Endometrium (tissue), 2 donors: ENCODE results near the gene DAND5.
"Not testable (repeated sequence)": the region's sequence is repeated elsewhere in the genome, so short reads cannot be mapped to it uniquely, and the experiment has no call there.

ENCODE experiments used
- FAIRE-seq: peaks from 2 replicates; lab custom pipeline; 2012; peaks lifted over from hg19 to GRCh38; lab: Jason Lieb, UNC
- donor health status: control.
- donor health status: control.

Gene DAND5

DNA sequence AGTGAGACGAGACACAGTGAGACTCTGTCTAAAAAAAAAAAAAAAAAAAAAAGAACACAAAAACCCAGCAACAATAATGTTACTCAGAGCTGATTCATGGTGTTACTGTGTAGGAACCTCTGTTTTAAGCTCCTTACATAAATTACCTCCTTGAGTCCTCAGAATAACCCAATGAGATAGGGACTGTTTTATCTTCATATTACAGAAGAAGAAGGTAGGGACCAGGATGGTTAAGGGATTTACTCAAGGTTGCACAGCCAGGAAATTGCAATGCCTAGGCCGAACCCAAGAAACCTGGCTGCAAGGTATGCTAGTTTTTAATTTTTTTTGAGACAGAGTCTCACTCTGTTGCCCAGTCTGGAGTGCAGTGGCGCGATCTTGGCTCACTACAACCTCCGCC lies 1.5 kb upstream of the DAND5 start:
- FAIRE-seq, result no peak

DNA sequence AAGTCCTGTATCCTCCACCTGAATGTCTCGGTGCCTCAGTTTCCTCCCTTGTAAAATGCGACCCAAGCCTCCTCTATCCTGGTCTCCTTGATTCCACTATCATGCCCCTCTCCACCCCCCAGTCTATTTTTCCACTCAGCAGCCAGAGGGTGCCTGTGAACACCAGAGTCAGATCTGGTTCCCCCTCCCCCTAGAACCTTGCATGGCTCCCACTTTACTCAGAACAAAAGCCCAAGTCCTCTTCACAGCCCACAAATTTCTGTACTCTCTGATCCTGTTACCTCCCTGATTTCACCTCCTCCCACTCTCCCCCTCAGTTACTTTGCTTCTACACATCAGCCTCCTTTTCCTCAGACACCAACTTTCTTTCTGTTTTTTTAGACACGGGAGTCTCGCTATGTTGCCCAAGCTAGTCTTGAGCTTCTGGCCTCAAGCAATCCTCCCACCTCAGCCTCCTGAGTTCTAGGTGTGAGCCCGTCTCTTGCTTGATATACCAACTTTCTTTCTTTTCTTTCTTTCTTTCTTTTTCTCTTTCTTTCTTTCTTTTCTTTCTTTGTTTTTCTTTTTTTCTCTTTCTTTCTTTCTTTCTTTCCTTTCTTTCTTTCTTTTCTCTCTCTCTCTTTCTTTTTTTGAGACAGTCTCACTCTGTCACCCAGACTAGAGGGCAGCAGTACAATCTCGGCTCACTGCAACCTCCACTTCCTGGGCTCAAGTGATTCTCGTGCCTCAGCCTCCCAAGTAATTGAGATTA lies 869 bp downstream of the DAND5 start:
- no peak for FAIRE-seq

DNA sequence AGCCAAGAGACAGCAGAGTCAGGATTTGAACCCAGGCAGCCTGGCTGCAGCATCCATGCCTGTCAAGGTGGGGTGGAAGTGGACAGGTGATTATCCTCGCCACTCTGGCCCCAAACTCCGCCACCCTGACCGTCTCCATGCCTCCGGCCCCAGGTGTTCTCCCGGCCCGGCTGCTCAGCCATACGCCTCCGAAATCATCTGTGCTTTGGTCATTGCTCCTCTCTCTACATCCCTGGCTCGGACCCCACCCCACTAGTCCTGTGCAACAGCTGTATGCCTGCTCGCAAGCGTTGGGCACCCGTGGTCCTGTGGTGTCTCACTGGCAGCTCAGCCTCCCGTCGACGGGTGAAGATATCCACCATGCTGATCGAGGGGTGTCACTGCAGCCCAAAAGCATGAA lies 3.9 kb downstream of the DAND5 start:
- FAIRE-seq, result no peak

DNA sequence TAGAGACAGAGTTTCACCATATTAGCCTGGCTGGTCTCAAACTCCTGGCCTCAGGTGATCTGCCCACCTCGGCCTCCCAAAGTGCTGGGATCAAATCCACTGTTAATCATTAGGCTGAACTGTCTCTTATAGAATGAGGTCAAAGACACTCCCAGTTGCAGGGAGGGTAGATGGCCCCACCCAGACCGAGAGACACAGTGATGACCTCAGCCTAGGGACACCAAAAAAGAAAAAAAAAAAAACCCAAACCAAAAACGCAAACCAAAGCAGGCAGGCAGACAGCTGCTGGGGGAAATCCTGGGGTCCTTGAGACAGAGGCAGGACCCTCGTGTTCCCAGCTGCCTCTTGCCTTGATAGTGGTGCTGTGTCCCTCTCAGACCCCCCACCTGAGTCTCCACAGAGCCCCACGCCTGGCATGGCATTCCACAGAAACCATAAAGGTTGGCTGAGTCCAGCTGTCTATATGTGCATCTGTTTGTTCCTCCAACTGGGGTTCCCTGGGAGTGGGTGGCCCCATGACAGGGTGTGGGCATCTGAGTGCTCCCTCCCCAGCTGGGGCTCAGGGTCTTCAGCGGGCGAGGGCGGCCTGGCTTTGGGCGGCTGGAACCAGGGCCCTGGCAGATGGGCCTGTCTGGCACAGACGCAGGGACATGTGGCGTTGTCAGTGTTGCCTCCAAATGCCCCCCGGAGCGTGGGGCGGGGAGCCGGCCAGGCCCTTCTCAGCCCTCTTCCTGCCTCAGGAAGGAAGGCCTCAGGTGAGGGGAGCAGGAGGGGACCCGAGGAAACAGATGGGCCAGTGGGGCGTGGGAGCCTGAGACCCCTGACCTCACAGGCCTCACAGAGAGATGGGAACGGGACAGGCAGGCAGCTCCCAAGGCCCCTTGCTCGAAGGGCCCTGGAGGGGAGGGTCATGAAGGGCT lies 5.2 kb downstream of the DAND5 start:
- FAIRE-seq, result no peak

DNA sequence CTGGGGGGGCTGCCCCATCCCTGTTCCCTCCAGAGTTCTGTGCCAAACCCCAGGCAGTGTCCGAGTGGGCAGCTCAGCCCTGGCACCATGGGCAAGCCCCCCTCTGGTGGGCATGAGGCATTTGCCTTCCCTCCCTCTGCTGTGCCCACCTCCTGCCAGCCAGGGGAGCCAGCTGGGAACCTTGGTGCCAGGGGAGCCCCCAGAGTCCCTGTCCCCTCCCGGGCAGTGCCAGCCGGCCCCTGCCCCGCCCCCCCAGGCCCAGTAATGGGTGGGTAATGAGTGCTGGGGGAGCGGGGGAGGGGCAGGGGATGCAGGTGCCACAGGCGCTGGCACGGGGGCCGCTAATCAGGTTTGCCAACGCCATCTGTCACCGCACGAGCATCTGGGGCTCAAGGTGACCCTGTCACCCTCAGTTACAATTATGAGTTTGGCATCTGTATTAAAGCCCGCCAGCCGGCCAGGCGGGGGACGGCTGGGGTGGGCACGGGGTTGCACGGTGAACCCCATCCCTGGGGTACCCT lies 5.9 kb downstream of the DAND5 start:
- FAIRE-seq, result no peak

DNA sequence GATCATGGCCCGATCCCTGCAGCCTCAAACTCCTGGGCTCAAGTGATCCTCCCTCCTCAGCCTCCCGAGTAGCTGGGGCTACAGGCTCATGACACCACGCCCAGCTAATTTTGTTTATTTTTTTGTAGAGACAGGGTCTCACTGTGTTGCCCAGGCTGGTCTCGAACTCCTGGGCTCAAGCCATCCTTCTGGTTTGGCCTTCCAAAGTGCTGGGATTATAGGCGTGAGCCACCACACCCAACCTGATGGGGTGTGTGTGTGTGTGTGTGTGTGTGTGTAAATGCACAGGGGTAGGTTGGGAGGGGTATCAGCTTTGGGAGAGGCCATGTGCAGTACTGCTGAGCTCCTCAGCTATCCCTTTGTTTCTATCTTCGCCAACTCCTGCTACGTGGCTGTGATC lies 6.7 kb downstream of the DAND5 start:
- not testable (repeated sequence) for FAIRE-seq

DNA sequence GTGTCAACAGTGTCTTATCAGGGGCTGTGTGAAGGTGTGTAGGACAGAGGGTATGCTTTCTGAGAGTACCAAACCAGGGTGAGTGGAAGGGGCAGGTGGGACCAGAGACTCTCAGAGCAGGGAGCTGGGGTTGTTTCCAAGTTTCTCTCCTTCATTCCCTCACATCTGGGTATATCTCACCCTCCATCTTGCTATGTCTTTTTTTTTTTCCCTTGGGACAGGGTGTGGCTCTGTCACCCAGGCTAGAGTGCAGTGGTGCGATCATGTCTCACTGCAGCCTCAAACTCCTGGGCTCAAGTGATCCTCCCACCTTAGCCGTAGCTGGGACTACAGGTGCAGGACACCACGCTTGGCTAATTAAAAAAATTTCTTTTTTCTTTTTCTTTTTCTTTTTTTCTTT lies 10.6 kb downstream of the DAND5 start:
- no peak for FAIRE-seq

DNA sequence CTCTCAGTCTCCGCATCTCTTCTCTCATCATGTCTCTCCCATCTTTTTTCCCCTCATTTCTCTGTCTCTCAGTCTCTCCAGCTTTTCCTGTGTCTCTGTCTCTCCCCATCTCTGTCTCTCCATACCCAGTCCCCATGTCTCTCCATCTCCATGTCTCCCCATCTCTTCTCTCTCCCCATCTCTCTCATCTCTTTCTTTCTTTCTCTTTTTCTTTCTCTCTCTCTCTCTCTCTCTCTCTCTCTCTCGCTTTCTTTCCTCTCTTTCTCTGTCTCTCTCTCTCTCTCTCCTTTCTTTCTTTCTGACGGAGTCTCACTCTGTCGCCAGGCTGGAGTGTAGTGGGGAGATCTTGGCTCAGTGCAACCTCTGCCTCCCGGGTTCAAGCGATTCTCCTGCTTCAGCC lies 13.3 kb downstream of the DAND5 start:
- FAIRE-seq, result no peak

DNA sequence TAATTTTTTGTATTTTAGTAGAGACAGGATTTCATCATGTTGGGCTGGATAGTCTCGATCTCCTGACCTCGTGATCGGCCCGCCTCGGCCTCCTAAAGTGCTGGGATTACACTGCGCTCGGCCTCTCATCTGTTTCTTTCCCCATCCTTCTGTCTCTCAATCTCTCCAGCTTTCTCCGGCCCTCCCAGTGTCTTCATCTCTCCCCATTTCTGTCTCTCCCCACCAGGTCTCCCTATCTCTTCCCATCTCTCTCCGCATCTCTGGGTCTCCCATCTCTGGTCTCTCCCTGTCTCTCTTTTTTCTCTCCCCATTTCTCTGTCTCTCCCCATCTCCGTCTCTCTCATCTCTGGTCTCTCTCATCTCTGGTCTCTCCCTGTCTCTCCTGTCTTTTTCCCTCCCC lies 13.7 kb downstream of the DAND5 start:
- no peak for FAIRE-seq

DNA sequence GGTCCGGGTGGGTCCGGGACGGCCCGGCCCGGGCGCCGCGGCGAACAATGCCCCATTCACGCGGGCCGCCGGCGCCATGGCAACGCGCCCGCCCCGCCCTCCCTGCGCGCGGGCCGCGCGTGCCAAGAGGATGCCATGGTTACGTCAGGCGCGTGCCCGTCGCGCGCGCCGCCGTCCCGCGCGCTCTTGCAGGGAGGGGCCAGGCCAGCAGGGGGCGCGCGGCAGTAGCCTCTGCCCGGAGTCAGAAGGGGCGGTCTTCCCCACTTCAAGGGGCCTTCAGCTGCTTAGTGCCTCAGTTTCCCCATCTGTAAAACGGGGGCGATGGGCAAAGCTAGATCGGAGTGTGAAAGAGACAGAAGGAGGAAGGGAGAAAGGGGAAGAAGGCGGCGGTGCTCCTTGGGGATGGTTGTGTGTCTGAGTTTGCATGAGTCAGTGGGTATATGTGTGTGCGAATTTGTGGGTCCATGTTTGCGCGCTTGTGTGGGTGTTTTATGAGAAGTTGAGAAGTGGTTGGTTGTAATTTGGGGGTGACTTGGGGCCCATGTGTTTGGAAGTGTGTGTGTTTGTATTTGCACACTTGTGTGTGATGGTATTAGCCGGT lies 14.3 kb downstream of the DAND5 start:
- no peak for FAIRE-seq

DNA sequence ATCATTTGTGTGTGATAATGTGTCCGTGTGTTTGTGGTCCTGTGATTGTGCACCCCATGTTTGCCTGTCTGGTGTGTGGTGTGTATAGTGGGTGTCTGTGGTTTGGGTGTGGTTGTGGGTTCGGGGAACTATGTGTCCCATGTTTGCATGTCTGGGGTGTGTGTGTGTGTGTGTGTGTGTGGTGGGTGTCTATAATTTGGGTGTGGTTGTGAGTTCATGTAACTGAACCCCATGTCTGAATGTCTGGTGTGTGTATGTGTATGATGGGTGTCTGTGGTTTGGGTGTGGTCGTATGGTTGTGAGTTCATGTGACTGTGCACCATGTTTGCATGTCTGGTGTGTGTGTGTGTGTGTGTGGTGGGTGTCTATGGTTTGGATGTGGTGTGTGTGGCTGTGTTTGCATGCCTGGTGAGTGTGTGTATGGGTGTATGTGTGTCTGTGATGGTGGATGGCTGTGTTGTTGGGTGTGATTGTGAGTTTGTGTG lies 14.8 kb downstream of the DAND5 start:
- FAIRE-seq, result no peak

DNA sequence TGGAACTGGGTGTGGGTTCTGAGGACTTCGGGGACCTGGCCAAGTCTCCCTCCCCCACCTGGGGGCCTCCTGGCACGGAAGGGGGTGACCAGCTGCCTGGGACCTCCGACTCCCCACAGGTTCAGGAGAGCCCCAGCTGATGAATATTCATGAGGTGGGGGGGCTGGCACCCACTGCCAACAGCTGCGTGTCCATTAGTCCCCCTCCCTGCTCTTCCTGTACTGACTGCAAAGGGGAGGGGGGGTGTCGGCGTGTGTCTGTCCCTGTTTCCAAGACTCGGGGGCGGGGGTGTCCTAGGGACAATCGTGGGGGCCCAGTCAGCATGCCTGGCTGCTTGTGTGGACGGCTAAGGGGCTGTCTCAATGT lies 15.3 kb downstream of the DAND5 start:
- no peak for FAIRE-seq

DNA sequence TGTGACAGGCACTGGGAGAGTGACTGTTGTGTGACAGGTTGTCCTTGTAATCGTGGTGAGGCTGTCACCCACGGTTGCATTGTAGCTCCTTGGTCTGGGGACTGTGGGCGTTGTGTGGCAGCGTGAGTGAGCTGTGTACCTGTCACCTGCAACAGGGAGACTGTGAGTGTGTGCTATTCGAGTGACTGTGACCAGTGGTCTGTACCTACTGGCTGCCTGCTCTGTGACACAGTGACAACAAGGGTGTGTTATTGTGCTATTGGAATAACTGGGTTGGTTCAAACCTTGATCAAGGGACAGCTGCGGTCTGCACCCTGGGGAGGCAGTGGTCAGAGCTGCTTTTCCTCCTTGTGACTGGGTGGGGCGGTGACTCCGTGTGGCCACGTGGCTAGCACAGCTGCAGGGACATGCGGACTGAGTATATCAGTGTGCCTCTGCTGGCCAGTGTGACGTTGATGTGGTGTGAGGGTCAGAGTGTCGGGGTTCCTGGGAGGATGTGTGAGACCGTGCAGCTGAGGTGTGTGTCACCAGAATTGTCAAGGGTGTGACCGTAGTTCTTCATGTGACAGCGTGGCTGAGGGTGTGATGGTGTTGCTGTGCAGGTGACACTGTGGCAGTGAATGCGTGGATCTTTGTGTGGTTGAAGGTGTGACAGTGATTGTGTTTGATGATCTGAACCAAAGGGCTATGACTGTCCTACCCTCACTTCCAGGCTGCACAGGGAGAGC lies 15.8 kb downstream of the DAND5 start:
- FAIRE-seq, result no peak

DNA sequence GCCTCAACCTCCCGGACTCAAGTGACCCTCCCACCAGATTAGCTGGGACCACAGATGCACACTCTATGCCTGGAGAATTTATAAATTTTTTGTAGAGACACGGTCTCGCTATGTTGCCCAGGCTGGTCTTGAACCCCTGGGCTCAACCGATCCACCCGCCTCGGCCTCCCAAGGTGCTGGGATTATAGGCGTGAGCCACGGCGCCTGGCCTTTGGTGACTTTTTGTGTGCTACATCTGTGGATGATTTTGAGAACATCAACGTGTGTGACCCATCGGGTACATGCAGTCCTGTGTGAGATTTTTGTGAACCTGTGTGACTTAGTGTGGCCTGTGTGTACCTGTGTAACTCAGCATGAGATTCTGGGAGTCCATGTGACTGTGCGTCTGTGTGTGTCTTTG lies 17.4 kb downstream of the DAND5 start:
- no peak for FAIRE-seq

DNA sequence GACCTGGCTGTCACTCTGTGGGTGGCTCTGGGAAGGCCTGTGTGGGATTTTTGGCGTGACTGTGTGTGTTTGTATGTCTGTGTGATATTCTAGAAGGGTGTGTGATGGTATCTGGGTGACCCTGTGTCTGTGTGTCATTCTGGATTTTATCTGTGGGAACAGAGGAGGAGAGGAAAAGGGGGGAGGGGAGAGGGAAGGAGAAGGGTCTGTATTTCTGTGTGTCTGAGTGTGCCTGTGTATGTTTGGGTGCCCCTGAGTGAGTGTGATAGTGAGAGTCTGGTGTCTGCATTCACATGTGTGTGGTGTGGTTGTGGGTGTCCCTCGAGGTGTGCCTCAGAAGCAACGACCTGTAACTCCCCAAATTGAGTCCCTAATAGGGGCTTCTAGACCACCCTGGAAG lies 17.8 kb downstream of the DAND5 start:
- no peak for FAIRE-seq

DNA sequence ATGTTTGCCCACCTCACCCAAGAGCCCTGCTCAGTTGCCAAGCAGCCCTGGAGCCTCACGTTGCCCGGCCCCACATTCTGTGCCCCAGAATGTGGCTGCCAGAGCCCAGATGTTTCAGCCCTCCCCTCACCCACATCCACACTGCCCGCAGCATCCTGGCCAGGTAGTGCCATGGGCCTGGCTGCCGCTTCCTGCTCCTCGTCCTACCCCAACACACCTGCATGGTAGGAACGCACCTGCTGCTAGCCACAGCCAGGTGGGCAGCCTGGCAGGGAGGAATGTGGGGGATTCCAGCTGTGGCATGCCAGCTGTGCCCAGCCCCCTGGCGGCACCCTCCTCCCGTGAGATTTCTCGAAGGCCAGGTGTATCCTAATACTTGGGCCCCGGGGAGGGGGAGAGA lies 18.4 kb downstream of the DAND5 start:
- no peak for FAIRE-seq

DNA sequence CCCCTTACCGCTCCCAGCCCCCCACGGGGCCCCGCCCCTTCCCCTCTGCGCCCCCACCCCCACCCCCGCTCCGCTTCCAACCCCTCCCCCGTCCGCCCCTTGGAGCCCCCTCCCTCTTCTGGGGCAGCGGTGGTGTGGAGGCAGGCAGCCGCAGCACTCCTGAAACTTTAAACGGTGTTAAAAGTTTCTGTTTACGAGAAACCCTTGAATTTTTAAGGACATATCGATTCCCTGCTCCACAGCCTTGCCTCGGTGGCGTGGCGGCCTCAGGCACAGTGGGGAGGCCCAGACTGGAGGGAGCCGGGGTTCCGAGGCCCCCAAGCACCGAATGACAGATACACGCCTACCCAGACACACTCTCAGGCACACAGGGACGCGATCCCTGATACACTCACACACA lies 21.1 kb downstream of the DAND5 start:
- no peak for FAIRE-seq

DNA sequence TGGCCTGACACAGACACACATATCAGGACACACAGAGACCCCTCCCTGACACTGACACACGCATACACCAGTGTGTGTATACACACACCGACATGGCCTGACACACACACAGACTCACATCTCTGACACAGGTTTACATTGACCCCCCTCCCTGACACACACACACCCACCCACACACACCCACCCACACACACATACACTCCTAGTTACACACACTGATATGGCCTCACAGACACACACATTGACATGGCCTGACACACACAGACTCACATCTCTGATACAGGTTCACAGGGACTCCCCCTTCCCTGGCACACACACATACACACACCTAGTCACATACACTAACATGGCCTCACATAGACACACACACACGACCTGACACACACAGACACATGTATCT lies 21.5 kb downstream of the DAND5 start:
- no peak for FAIRE-seq

DNA sequence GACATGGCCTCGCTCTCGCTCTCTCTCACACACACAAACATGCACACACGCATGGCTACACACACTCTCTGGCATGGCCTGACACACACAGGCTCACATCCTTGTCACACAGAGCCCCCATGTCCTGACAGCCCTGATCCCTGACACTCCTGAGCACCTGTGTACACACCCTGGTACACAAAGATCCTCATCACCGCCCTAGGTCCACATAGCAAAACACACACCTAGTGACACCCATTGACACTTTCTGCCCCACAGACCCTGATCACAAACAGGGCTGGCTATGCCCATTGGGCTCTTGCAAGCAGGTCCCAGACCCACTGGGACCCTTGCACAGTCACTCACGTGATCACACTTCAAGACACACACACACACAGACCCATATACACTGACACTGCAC lies 21.9 kb downstream of the DAND5 start:
- no peak for FAIRE-seq

DNA sequence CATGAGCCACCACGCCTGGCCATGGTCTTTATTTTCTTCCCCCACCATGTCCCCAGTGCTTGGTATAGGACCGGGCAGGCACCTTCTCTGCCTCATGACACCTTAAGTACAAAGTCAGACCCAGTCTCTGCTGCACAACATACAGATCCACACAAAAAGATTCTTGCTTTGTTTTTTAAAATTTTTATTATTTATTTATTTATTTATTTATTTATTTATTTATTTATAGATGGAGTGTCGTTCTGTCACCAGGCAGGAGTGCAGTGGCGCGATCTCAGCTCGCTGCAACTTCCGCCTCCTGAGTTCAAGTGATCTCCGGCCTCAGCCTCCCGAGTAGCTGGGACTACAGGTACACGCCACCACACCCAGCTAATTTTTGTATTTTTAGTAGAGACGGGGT lies 23.4 kb downstream of the DAND5 start:
- no peak for FAIRE-seq

DNA sequence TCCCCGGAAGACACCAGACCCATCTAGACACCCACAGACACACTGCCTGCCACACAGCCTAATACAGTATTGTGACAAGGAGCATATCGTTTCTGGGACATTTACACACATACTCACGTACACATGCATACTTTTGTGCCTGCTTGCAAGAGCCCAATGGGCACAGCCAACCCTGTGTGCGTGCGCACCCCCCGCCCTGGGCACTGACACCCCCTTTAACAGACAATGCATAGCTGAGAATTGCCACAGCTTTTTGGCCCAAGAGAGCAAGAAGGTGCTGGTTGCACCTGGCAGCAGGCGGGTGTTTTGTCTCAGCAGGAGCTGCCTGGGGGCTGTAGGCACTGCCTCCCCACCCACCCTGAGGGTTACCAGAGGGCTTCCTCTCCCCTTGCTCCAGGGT lies 24.2 kb downstream of the DAND5 start:
- no peak for FAIRE-seq
